HuH-7.5 (cell line): ENCODE data around the gene GPC6.

Source experiments
- DNase-seq: peaks from one replicate; pipeline ENCODE4 v3.0.0; 2011; ENCODE audit warnings: low spot score

The GPC6 gene

DNA sequence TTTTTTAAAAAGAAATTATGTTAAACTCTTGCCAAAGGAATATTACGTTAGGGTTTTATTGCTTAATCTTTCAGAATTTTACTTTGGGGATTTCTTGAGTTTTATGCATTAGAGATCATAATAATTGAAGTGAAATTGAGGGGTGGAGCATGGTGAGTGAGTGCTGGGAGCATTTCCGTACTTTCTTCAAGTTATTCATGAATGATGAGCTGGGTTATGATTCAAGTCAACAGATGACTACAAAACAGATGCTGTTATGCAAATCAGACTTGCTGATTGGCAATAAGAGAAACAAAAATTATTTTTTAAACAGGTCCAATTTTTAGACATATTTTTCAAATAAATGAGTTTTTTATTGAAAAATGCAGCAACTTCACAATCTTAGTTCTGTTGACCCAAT, 748.6 kb downstream of the GPC6 start:
- DNase-seq: no peak

- no peak for DNase-seq
These were observed 749.9 kb downstream of the GPC6 start for GRCh38 chr13:93976528-93976927.

DNA sequence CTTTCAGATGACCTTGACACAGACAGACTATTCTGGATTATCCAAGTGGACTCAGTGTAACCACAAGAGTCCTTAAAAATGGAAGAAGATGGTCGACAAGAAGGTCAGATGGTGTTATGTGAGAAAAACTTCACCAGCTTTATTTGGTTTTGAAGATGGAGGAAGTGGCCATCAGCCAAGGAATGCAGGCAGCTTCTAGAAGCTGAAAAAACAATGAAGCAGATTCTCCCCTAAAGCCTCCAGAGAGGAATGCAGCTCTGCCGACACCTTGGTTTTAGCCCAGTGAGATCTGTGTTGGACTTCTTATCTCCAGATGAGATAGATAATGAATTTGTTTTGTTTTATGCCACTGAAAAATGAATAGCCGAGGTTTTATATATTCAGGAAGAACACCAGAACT, 751.4 kb downstream of the GPC6 start:
- DNase-seq: no peak

DNA sequence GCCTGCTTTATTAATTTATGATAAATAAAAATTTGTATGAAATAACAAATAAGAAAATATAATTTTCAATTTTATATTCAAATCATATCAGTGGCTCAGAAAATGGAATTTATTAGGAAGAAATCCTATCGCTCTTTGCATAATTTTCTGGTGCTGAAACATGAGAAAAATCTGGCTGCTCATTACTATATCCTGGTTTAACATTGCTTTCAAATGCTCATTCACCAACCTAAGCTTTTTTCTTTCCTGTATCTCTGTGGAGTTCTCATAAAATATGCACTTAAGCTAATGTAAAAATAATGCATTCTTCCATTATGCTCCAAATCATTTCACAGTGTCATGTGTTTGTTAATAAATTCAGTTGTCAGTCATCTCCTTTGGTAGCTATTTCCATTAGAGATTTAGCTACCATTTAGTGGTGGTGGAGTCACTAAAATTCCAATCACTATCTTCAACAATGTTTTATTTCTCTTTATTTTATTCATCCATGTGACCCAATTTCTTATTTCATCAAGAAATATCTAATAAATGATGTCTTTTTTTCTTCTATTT, 754.9 kb downstream of the GPC6 start:
- DNase-seq: no peak

GRCh38 chr13:93982179-93982918, 755.7 kb downstream of the GPC6 start:
- no peak for DNase-seq

GRCh38 chr13:93984052-93984451, 757.4 kb downstream of the GPC6 start:
- no peak for DNase-seq

GRCh38 chr13:93984876-93985275, 758.3 kb downstream of the GPC6 start:
- DNase-seq: no peak

GRCh38 chr13:93987458-93987857, 760.9 kb downstream of the GPC6 start:
- no peak for DNase-seq

DNA sequence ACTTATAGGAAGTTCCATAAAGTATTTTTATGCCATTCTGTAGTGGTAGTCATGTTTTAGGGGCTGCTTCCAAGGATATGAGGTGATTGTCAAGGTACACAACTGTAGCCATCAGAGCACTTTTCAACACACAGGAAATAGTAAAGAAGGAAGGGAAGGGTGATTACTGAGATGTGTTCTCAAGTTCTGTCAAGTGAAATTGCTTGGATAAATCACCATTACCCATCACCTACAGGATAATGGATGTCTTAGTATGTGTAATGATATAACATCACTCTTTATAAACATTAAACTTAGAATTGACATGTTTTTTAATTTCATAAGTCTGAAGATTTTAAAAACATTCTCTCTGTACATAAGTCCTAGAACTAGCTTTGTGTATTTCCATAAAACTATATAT, 765.0 kb downstream of the GPC6 start:
- DNase-seq: no peak

GRCh38 chr13:93996481-93996880, 769.9 kb downstream of the GPC6 start:
- DNase-seq: no peak

GRCh38 chr13:94006296-94006695, 779.7 kb downstream of the GPC6 start:
- no peak for DNase-seq

DNA sequence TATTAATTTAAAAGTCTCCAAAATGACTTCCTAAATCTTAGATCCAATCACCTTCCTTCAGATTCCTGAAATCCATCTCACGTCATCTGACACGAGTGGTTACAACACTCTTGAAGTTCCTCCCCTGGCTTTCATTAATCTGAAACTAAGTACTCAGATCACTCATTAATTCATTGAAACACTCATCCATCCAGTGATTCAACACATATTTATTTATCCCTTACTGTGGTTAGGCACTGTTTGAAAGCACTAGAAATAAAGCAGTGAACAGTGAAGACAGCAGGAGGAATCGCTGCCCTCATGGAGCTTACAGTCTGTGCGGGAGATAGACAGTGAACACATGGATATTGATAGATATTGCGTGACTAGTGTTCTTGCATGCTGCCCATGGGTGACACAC, 780.5 kb downstream of the GPC6 start:
- no peak for DNase-seq

DNA sequence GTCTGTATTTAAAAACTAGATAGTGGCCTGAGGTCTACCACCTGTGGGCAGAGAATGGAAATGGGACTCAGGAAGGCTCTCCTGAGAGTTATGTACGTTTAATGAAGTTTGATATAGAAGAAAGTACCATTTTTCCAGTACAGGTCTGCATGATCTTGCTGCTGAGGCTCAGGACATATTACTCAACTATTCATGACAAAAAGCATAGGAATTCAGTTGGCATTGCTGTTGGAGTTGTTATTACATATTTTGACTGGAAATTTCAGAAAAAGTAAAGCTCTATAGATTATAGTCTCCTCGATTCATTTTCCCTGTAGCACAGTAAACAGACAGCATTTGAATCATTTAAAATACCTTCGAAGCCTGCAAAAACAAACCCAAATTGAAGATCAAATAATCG, 783.1 kb downstream of the GPC6 start:
- no peak for DNase-seq

GRCh38 chr13:94014461-94014860, 787.9 kb downstream of the GPC6 start:
- DNase-seq: no peak

- DNase-seq: no peak
These were observed 793.8 kb downstream of the GPC6 start for GRCh38 chr13:94020426-94020825.

DNA sequence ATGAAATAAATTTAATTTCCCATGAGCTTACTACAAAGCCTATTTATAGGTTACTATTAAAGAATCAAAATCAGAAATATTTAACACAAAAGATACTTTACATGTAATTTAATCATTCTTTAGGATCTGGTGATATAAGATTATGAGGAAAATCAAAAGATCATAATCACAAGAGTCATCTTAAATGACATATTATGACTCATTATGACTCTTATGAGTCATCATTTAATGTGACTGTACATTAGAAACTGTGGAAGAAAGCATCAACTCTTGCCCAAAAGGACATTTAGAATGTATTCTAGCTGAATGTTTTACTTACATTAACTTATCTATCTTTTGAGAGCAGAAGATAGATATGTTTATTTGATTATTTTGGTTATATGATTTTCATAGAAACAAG, 794.2 kb downstream of the GPC6 start:
- no peak for DNase-seq

DNA sequence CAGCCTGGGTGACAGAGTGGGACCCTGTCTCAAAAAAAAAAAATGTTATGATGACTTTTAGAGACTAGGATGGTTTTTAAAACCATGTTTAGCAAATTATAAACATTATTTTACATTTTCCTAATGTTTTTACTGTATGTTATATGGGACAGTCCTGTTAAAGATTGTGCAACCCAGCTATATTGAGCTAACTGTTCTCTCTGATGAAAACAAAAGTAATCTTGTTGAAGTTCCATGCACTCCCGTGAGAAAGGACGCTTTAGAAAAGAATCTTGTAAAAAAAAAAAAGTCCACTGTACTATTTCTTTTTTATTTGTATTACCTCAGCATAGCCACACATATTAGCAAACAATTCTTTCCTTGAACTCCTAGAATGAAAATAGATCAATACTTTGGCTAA, 801.6 kb downstream of the GPC6 start:
- no peak for DNase-seq

DNA sequence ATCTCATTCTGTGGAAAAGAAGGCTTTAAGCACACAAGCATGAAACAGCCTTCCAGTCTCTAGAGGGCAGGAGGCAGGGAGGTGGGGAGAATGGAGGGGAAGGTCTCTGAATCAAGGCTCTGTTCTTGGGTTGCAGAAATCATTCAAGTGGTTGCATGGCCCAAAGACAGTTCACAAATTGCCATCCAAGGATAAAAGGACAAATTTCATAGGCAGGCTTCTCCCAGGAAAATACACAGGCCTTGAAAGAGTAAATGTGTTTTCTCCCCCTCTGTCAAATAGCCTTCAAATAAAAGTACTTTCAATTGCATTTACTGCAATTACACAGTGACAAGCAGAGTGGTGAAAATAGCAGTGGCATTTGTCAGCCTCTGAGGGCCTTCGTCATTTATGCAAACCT, 802.0 kb downstream of the GPC6 start:
- DNase-seq: no peak

- no peak for DNase-seq
These were observed 804.0 kb downstream of the GPC6 start for GRCh38 chr13:94030415-94031119.

DNA sequence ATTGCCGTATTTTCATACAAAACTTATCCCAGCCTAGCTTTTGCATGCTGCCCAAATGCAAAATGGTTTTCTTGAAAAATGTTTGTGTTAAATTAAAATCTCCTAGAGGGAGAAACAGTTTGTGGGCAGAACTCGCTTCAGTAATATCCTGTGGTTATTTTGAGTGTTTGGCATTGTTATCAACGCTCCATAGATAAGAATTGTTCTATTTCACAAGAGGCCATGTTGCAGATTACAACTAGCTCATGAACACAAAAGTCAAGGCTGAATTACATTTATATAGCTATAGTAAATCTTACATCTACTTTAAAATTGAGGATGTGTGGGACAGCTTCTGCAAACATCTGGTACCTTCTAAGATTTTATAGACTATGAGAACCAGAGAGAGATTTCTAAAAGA, 805.0 kb downstream of the GPC6 start:
- DNase-seq: no peak

DNA sequence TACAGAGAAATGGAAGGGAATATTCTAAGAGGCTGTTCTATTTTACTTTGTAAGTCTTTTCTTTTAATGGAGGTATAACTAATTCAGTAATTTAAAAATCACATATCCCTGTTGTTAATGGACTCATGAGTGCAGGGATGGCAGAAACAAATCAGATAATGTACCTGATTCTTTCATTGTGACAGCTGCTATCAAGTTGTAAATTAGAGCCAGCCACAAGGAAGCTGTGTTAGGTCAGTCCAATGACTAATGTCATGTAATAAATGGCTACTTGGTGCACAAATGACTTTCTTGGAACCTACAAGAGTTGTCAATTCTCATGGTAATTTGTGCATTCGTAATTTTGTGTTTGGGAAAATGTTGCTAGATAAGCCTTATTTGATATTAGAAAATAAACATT, 806.5 kb downstream of the GPC6 start:
- no peak for DNase-seq

DNA sequence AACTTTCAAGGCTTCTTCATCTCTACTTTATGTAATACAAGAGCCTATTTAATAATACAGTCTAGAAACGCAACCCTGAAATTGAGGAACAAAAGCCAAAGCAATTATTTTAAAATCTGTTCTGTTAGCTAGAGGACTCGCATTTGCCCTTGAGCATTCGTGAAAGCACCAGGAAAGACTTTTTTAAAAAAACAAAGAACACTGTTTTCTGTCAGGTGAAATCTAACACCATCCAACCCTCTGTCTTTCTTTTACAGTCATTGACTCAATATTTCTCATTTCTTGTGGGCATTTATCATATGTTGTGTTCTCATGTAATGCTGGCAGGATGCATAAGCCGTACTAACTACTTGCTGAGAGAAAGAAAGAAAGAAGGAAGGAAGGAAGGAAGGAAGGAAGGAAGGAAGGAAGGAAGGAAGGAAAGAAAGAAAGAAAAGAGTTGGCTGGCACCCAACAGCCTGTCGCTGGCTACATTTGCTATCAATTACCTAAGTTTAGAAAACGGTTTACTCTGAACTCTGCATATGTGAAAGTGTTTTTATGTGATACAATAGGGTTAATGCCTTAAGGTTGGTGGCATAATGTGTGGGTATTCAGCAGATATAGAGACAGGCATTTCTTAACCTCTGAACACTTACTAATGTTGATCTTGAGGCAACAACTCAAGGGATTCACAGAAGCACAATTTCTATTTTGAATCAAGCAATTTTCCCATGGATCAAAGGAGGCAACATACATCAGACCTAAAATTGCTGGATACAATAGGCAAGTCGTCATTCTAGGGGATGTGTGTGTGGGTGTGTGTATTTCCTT, 807.4 kb downstream of the GPC6 start:
- DNase-seq: no peak

DNA sequence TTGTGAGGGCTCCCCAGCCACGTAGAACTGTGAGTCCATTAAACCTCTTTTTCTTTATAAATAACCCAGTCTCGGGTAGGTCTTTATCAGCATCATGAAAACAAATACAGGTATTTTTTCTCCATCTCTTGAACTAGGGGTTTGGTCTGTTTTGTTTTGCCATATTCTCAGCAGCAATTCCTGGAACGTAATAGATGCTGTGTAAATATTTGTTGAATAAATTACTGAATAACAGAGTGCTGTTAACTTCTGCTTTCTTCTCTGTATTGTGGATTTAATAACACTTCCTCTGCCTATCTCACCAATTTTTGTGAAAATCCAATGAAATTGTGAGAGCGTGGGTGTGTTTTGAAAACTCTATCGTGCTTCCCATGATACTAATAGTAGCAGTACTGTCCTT, 823.4 kb downstream of the GPC6 start:
- no peak for DNase-seq
